K562 (cell line): Measurements from ENCODE around the gene CYRIA. TPM values are rescaled to one million over a fixed set of nuclear protein-coding genes. Genes with fewer than 3 reads are reported as not detected.

Source experiments
- ATF1 ChIP-seq, 2 experiments: fragments of 450-650 bp in 1 of 2; IDR thresholded peaks; 2 replicates each; pipeline ENCODE4 v1.6.1; 2016; ENCODE audit warnings: missing compliant biosample characterization in 1 of 2, missing genetic modification characterization in 1 of 2
- CCAR2 ChIP-seq: fragments of 200-400 bp; formaldehyde crosslinking; IDR thresholded peaks from 2 replicates; pipeline ENCODE4 v1.6.1; 2017; ENCODE audit warnings: mild to moderate bottlenecking, low read depth, low read length
- CREM ChIP-seq: IDR thresholded peaks from 2 replicates; pipeline ENCODE4 v1.6.1; 2014; ENCODE audit warnings: antibody characterized with exemption, low read depth
- CXXC5 ChIP-seq: fragments of 250-450 bp; sonication (Bioruptor Pico); IDR thresholded peaks from 2 replicates; pipeline ENCODE4 v1.8.0; 2022; ENCODE audit warnings: inconsistent platforms, mild to moderate bottlenecking, moderate library complexity
- FOXJ2 ChIP-seq: fragments of 200-800 bp; sonication (Bioruptor generic); IDR thresholded peaks from 2 replicates; pipeline ENCODE4 v1.6.1; 2016; ENCODE audit warnings: missing genetic modification characterization, missing compliant biosample characterization
- HIVEP1 ChIP-seq: fragments of 250-450 bp; sonication (Bioruptor Pico); IDR thresholded peaks from 2 replicates; pipeline ENCODE4 v1.4.0; 2020; ENCODE audit warnings: mild to moderate bottlenecking
- HSF4 ChIP-seq: fragments of 250-450 bp; sonication (Bioruptor Pico); IDR thresholded peaks from 2 replicates; pipeline ENCODE4 v2.1.2; 2022; ENCODE audit warnings: mild to moderate bottlenecking, moderate library complexity, borderline replicate concordance
- IFI16 ChIP-seq: fragments of 250-450 bp; sonication (Bioruptor Pico); IDR thresholded peaks from 2 replicates; pipeline ENCODE4 v2.1.2; 2022; ENCODE audit warnings: mild to moderate bottlenecking, inconsistent platforms
- MAZ ChIP-seq, 2 experiments: fragments of 450-650 bp in 1 of 2; sonication (generic) in 1 of 2; formaldehyde crosslinking; IDR thresholded peaks in 1 of 2; conservative IDR thresholded peaks in 1 of 2; 2 replicates each; pipeline versions ENCODE4 v1.4.0 to v1.5.0; 2020; ENCODE audit warnings: mild to moderate bottlenecking in 1 of 2, missing genetic modification reagents in 1 of 2
- MCM2 ChIP-seq: fragments of 450-650 bp; IDR thresholded peaks from 2 replicates; pipeline ENCODE4 v1.6.1; 2017; ENCODE audit warnings: low read depth, mild to moderate bottlenecking
- MXD1 ChIP-seq: fragments of 250-450 bp; sonication (Bioruptor Pico); IDR thresholded peaks from 2 replicates; pipeline ENCODE4 v1.8.0; 2021; ENCODE audit warnings: borderline replicate concordance, mild to moderate bottlenecking, moderate library complexity; ENCODE audit not compliant: poor library complexity, severe bottlenecking
- NFRKB ChIP-seq: fragments of 450-650 bp; IDR thresholded peaks from 2 replicates; pipeline ENCODE4 v1.6.1; 2016; ENCODE audit warnings: low read depth
- PHB ChIP-seq: fragments of 250-450 bp; sonication (Bioruptor Pico); IDR thresholded peaks from 2 replicates; pipeline ENCODE4 v1.5.0; 2021
- SIN3A ChIP-seq, 2 experiments: fragments of 150-350 bp in 1 of 2; IDR thresholded peaks; 2 replicates each; pipeline ENCODE4 v1.6.1; 2011 to 2016; ENCODE audit warnings: borderline replicate concordance in 2 of 2, low read depth in 2 of 2, low read length in 2 of 2, mild to moderate bottlenecking in 2 of 2, moderate library complexity in 2 of 2; ENCODE audit not compliant: control insufficient read depth in 1 of 2
- SMAD3 ChIP-seq: fragments of 450-650 bp; formaldehyde crosslinking; conservative IDR thresholded peaks from 2 replicates; pipeline ENCODE4 v1.4.0; 2020; ENCODE audit warnings: mild to moderate bottlenecking
- ZEB2 ChIP-seq: fragments of 450-650 bp; IDR thresholded peaks from 2 replicates; pipeline ENCODE4 v1.6.1; 2016
- ZFP1 ChIP-seq: fragments of 450-650 bp; formaldehyde crosslinking; IDR thresholded peaks from 2 replicates; pipeline ENCODE4 v1.4.0; 2020; ENCODE audit warnings: mild to moderate bottlenecking, mixed read lengths
- ZNF175 ChIP-seq: fragments of 200-800 bp; sonication (Bioruptor generic); IDR thresholded peaks from 2 replicates; pipeline ENCODE4 v1.6.1; 2016; ENCODE audit warnings: low read depth, mild to moderate bottlenecking, missing genetic modification characterization, missing compliant biosample characterization
- ZNF24 ChIP-seq: fragments of 450-650 bp; IDR thresholded peaks from 2 replicates; pipeline ENCODE4 v1.6.1; 2016
- ZNF316 ChIP-seq: fragments of 450-650 bp; IDR thresholded peaks from 2 replicates; pipeline ENCODE4 v1.6.1; 2016
- ZNF589 ChIP-seq: fragments of 200-800 bp; sonication (Bioruptor generic); IDR thresholded peaks from 2 replicates; pipeline ENCODE4 v1.6.1; 2016; ENCODE audit warnings: low read depth, missing genetic modification characterization, missing compliant biosample characterization
- ZNF592 ChIP-seq: fragments of 450-650 bp; IDR thresholded peaks from 2 replicates; pipeline ENCODE4 v1.6.1; 2017; ENCODE audit warnings: antibody characterized with exemption, mild to moderate bottlenecking
- ZNF644 ChIP-seq: fragments of 200-800 bp; sonication (Bioruptor generic); IDR thresholded peaks from 2 replicates; pipeline ENCODE4 v1.6.1; 2016; ENCODE audit warnings: low read depth, missing genetic modification characterization, missing compliant biosample characterization
- ZZZ3 ChIP-seq: fragments of 450-650 bp; IDR thresholded peaks from 2 replicates; pipeline ENCODE4 v1.6.1; 2016; ENCODE audit warnings: antibody characterized with exemption, mild to moderate bottlenecking, moderate library complexity
- polyA plus RNA-seq, 8 experiments: library from polyadenylated mRNA; depleted of rRNA in 4 of 8; stranded (reverse) in 5 of 8; unstranded in 3 of 8; fragments of >200 nt; fragmentation: Nextera tagmentation in 2 of 8; fragmentation: Illumina TruSeq in 1 of 8; extraction: Ambion mirVana in 2 of 8; extraction: Trizol in 1 of 8; gene quantifications; 2 replicates each; pipeline versions ENCODE4 v1.2.1 to v1.2.3, GENCODE V29; 2011 to 2014; ENCODE audit warnings: inconsistent platforms in 1 of 8, missing spikeins in 1 of 8
- total RNA-seq, 7 experiments: library from RNA; depleted of rRNA in 6 of 7; stranded (reverse); fragments of >200 nt in 6 of 7; fragmentation: Illumina TruSeq in 2 of 7; extraction: Trizol in 2 of 7; gene quantifications; 2 replicates each; pipeline versions ENCODE4 v1.2.1 to v1.2.3, GENCODE V29; 2011 to 2021; ENCODE audit warnings: low replicate concordance in 1 of 7

The CYRIA gene
- total and polyA plus RNA-seq, 9 of the 15 experiments (the other 6 are each of a cell fraction or from before 2014, with no cell fraction given): 0.84 to 5.6 (median 3.0) TPM

- no peak for TF ChIP-seq MXD1 (CRISPR knock-in tag)
- TF ChIP-seq SMAD3 (CRISPR knock-in tag): peak; percentile 45; the same call in 1 of the 2 replicates
- no peak for TF ChIP-seq HIVEP1 (CRISPR knock-in tag)
- 0 out of 2 replicates have a peak, but pooled peaks have one; percentile 43 for TF ChIP-seq ZNF175 (CRISPR knock-in tag)
- TF ChIP-seq PHB (CRISPR knock-in tag): no peak
- TF ChIP-seq NFRKB: peak; percentile 69; the same call in 1 of the 2 replicates
- no peak for TF ChIP-seq ZZZ3
- peak; percentile 89 for TF ChIP-seq ZNF589
- TF ChIP-seq ZNF644 (tag): peak; percentile 74; the same call in 1 of the 2 replicates
- TF ChIP-seq ATF1 (CRISPR knock-in tag; IDR thresholded peaks at IDR 0.05): no peak
- no peak; the same call in 1 of the 2 replicates for TF ChIP-seq ATF1 (tag; IDR thresholded peaks at IDR 0.05)
- TF ChIP-seq SIN3A (IDR thresholded peaks at IDR 0.05; ENCODE audit: borderline replicate concordance in 2 of 2, control insufficient read depth in 1 of 2, low read depth in 2 of 2, low read length in 2 of 2): no peak
- TF ChIP-seq ZFP1 (CRISPR knock-in tag): no peak
- no peak for TF ChIP-seq CCAR2
- no peak for TF ChIP-seq ZNF316
- TF ChIP-seq FOXJ2 (tag): no peak
- TF ChIP-seq CREM: no peak
- 0 out of 4 replicates have a peak, but pooled peaks of 1 of the 2 experiments have one; percentile 15 for TF ChIP-seq MAZ (CRISPR knock-in tag; conservative IDR thresholded peaks at IDR 0.05 in 1 of 2, IDR thresholded peaks at IDR 0.05 in 1 of 2)
- peak; percentile 15; the same call in 1 of the 2 replicates for TF ChIP-seq ZNF592
- no peak for TF ChIP-seq ZEB2
- TF ChIP-seq MCM2: no peak
- peak; percentile 43; the same call in 1 of the 2 replicates for TF ChIP-seq CXXC5
- TF ChIP-seq ZNF24: peak; percentile 62; the same call in 1 of the 2 replicates
- TF ChIP-seq HSF4 (CRISPR knock-in tag): peak; percentile 14; the same call in 1 of the 2 replicates
- TF ChIP-seq IFI16: no peak
These were observed 15.1 kb downstream of the CYRIA start (continued) for GRCh38 chr2:16650287-16651249.
